NOMO-1 (cell line): ENCODE measurements around the gene CACNA2D3.

Experiments used
- DNase-seq, 2 experiments: peaks; one replicate each; lab custom pipeline; 2025; ENCODE audit not compliant: unreplicated experiment in 2 of 2; lab: John Stamatoyannopoulos, UW

Gene CACNA2D3

DNA sequence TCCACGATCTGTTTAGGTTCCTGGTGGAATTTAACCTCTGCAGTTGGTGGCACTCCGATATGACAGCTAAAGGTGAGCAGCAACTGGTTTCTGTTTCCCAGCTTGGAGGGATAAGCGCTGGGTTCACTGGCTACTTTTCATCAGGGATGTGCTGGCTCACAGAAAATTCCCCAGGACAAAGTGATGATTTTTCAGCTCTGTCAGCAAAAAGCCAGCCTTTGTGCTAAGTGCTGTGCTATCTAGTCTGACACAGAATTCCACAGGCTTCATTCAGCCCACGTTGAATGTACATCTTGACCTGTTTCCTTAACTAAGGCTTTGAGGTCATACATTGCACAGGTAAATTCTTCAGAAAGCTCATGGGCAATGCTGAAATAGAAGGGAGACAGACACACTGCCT is 887.0 kb downstream of the CACNA2D3 start:
- no peak for DNase-seq

DNA sequence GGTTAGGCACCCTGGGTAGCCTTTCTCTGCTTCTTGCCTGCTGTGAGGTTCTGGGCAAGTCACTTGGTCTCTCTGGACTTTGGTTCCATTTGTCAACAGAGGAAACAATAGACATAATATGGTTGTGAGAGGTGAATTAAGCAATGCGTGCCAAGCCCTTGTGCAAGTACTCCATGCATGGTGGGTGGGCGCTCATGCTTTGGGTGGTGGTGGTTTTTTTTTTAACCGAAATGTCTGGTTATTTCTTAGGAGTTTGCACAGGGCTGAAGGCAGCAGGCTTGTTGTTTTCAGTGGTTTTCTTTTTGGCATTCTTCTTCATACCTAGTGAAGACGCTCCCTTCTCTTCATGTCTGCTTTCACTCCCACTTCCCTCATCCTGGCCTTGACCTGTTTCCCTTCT is 889.7 kb downstream of the CACNA2D3 start:
- DNase-seq: no peak

DNA sequence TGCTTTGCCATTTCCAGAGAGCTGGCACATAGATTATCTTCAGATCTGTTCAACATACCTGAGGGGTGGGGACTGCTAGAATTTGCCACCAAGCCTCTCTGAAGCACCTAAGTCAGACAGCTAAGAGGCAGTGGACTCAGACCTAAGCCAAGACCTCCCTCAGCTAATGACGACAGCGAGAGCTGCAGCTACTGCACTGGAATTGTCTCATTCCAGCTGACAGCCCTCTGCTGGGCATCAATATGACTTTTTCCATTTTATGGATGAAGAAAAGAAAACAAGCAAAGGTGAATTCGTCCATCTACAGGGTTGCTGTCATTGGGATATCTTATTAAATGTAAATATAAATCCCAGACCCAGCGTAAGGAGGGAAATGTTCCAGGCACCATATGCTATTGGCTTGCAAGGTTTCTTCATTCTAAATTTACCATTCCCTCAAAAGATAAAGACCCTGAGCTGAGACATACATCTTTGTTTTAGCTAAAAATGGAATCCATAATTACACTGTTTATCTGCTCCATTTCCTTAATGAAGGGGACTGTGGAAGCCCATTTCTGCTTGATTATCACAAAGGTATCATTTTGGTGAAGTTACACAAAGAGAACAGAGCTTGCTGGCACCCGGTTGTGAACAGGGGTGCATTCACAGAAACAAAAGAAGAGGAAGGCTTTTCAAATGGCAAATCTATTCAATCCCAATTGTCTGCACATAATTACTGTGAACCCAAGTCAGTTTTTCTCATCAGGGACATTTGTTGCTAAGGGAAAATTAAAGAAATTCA is 891.0 kb downstream of the CACNA2D3 start:
- no peak for DNase-seq

DNA sequence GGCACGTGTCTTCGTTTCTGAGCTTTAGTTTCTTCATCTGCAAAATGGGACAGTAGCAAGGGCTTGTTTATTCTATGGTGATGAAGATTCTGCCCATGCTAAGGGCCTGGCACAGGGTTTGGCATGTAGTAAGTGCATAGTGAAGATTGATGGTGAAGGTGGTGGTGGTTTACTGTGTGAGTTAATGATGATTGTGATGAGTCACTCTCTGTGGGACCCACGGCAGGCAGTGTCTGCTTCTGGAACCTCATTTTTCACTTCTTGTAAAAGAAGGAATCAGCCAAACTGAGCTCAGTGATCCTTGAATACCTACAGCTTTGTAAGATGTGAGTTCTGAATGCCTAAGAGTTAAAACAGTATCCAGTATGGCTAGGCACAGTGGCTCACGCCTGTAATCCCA is 891.7 kb downstream of the CACNA2D3 start:
- DNase-seq: no peak

DNA sequence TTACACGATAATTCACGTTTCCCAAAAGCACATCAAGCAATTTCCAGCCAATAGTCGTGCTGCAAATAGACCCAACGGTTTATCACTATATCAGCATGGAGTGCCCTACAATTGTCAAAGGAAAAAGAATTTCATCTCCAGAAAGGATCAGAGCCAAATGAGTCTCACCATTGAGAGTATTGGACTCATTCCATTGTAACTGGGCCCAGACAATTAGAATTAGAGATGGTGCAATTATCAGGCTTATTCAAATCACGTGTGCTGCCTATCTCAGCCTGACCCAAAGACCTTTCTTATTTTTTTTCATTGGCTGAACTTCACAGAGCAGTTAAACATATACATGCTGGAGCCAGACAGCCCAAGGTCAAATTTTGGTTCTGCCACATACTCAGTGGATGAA is 892.6 kb downstream of the CACNA2D3 start:
- no peak for DNase-seq

DNA sequence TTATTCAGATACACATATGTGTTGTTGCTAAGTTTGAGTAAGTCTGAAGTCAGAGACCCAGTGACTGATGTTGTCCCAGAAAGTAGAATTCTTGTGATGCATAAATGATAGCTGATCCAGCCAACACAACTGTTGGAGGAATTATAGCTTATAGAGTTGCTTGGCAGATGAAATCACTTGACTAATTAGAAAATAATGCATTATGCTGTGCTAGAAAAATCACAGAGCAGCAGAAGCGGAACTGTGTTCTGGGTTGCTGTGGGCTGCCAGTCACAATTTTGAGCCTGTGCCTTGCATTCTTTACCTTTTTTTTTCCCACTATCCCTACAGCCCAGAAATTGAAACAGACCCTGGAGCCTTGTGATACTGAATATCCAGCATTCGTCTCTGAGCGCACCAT is 895.5 kb downstream of the CACNA2D3 start:
- DNase-seq: no peak

DNA sequence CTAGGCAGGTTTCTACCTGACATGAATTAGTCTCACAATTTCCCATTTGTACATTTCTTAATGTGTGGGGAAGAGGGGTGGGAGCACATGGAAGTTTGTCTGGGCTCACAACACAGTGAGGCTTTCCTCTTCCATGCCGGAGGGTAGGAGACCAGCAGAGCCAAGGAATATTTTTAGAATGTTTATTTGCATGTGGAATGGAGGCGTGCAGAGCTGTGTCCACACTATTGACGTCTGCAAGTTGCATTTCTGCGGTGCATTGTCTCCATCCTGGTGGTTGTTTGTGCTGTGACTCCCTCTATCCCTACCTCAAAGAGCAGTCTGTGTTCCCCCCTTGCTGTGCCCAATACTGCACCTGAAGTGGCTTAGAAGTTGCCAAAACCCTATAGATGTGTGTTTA is 908.6 kb downstream of the CACNA2D3 start:
- no peak for DNase-seq

DNA sequence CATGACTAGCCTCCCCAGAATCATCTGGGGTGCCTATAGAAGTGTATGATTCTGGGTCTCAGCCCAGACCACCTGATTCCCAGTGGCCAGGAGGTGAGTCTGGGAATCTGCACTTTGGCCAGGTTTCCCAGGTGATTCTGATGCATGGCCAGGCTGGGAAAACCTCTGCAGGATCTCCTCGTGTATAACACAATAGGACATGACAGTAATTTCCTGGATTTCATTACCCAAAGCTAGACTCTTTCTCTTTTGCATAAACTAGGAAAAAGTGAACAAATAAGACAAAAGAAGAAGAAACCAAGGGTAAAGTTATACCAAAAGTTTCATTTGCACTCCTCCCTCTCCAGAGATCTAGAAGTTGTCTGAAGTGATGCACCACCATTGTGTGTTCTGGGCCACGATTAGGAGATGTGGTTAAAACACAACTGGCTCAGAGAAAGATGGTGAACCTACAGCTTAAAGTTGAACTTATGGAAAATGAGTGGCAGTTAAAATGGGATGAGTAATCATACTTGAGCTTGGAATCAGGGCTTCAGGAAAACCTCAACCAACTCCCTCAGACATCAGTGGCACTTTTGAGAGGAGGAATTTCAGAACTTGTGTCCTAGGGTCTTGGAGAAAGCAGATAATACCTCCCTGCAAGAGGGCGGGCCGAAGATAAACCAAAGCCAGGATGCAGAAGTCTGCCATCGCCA is 914.7 kb downstream of the CACNA2D3 start:
- DNase-seq: no peak

DNA sequence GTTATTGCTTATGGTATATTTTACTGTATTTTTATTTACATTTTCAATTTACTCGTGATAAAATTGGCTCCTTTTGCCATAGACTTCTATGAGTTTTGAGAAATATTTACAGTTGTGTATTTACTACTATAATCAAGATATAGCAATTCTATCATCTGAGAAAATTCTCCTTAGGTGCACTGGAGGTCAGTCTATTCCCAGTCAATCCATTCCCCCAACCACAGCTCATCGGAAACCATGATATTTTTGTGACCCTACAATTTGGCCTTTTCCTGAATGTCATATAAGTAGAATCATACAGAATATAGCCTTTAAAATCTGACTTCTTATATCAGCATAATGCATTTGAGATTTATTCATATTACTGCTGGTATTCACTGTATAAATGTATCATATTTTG is 920.2 kb downstream of the CACNA2D3 start:
- no peak for DNase-seq

DNA sequence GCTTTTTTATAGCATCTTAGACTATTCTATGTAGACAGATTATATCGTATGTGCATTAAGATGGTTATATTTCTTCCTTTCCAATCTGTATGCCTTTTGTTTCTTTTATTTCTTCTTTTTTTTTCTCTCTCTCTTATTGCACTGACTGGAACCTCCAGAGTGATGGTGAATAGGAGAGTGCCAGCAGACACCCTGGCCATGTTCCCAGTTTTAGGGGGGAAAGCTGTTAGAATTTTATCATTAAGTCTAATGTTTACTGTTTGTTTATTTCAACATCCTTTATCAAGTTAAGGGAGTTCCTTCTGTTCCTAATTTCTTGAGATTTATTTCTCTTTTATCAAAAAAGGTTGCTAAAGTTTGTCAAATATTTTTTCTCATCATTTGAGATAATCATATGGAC is 922.1 kb downstream of the CACNA2D3 start:
- no peak for DNase-seq

DNA sequence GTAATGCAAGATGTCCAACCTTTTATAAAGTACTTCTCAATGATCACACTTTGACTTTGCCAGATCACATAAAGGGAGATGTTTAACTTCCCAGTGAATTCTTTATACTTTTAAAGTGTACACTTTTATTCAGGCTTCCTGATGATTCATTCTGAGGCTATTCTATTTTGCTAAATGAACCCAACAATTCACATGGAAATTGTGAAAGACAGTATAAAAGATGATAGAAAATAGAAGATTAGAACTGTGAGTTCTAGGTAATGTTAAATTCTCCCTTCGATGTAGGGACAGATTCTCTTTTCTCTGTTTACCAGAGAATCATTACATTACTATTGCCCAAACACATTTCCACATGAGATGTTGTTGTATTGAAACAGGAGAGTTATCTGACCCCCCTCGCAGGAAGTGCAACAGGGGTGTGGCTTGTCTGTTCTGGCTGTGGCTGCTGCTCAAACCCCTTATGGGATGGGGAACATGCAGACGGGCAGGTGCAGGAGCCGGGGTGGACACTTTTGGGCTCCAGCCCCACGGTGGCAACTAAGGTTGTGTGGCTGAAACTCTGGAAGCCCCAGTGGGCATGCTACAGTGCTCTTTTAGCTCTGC is 936.8 kb downstream of the CACNA2D3 start:
- DNase-seq: no peak

DNA sequence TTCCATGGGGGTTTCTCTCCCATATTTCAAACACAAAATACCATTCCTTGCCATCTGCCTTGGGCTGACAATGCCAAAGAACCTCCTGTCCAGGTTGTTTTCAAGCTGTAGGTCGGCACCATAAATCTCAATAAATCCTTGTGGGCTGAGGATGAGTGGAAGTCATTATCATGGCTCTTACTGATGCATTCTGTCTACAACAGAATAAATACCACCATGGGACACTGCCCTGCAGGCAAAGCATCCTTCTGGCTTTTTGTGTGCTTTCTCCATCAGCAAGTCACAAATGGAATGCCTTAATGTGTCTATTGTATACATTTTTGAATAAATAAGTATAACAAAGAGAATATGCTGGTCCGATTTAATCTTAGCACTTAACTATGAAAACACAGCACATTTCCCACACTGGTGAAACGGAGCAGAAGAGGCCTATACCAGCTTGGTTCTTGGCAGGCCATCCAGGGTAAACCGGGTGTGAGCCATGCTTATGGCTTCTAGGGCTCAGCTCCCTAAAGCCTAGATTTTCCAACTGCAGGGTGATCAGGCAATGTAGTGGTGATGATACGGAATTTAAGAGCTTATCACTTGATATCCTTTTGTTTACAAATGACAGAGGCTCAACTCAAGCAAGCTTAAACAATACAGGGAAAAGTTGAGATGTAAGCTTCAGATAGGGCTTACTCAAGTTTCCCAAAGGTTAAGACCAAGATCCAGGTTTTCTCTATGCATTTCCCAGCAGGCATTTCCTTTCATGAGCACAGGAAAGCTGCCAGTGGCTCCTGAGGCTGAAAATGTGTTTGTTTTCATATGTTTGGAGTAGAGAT is 938.8 kb downstream of the CACNA2D3 start:
- DNase-seq: no peak

DNA sequence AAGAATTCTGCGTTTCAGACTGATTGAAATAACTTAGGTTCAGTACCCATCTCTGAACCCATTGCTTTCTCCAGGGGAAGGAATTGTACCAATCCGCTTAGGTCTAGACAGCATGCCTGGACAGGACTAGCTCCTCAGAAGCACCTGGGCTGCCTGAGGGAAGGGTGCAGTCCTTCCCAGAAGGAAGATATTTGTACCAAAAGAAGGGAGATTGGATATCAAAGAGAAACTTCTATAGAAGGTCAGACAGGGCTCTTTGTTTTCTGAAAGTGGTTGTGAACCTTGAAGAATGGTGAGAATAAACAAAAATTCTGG is 939.3 kb downstream of the CACNA2D3 start:
- no peak for DNase-seq

DNA sequence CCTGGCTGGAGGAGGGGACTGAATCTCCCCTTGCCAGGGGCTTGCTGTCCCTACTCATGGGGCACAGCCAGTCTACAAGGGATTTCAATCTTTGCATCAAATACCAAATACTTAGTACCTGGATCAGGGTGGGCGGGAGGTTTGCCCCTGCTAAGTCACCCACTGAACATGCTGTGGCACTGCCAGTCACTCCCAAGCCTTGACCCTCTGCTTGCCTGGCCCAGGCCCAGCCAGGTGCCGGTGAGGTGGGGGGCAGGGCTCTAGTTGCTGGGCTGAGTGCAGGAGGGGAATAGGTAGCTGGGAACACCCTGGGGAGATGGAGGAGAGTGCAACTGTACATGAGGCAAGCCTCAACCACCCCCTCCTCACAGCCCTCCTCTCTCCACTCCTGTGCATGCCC is 941.8 kb downstream of the CACNA2D3 start:
- no peak for DNase-seq

DNA sequence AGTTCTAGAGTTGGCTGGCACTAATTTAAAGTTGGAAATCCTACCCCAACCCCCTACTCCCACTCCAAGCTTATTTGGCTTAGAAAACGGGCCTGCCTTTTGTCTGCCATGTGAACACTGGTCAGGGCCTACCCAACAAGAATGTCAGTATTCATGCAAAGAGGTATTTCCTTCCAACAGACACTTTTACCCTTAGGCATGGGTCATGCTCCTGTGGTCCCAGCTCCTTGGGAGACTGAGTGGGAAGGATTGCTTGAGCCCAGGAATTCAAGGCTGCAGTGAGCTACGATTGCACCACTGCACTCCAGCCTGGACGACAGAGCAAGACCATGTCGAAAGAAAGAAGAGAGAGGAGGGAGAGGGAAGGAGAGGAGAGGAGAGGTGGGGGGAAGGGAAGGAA is 943.0 kb downstream of the CACNA2D3 start:
- no peak for DNase-seq

DNA sequence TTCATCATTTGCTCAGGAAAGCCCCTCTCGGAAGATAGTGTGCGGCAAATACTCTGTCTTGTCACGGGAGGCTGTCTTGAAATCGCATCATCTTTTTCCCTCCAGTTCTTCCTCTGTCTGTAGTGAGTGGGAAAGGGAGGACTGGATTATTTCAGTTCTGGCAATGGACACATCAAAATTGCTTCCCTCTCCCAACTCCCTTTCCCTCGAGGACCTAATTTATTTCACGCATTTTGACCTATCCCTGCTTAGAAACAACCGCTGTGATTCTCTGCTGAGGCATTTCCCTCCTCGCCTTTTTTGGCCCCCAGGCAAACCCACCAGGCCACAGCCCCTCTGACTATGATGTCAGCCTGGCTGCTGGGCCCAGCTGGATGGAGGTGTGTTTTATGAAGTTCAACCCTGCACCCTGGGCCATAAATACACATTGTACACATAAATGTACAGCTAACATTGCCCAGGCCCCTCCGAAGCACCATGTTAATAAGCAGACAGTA is 944.2 kb downstream of the CACNA2D3 start:
- DNase-seq: no peak

DNA sequence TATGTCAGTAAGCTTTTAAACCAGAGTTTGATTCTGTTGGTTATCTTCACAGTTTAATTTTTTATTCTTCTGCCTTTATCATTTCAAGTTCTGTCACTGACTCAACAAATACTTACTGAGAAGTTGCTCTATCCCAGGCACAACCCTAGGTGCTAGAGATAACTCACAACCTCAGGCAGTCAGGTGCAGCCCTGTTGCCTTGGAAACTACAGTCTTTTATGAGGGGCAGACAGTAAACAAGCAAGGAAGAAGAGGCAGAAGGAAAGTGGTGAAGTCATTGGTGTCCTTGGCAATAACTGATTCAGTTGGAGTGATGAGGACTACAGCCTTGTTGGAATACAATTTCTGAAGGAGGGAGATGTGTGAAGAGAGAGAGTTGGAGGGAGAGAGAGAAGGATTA is 947.6 kb downstream of the CACNA2D3 start:
- DNase-seq: no peak

DNA sequence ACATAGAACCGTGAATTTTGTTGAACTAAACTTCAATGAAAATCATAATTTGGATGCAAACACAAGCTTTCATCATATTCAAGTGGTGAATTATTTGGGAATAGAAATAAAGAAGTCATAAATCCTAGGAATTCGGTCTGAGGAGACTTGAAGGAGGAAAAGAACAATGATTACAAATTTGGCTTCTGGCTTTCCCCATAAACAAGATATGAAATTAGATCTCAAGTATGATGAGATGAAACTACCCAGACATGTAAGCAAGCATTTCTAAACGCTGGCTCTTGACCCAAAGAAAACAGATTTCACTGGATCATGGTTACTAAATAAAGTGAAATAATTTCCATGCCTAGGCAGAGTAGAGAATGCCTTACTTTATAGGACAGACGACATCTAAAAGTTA is 952.4 kb downstream of the CACNA2D3 start:
- no peak for DNase-seq

DNA sequence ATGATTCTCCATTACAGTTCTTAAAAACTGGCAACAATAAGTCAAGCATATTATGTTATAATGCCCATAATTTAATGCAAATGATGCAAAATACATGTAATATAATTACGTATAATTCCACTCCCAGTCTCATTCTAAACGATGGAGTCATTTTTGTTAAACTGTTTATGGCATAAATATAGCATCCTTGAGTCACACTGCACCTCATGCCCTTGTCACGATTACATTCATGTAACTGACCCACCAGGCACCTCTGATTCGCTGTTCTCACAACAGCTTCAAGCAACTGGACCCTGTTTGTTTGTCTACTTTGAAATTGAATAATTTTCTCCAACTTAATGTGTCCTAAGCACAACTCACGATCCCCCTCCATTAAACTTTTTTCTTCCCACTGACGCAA is 953.5 kb downstream of the CACNA2D3 start:
- no peak for DNase-seq

DNA sequence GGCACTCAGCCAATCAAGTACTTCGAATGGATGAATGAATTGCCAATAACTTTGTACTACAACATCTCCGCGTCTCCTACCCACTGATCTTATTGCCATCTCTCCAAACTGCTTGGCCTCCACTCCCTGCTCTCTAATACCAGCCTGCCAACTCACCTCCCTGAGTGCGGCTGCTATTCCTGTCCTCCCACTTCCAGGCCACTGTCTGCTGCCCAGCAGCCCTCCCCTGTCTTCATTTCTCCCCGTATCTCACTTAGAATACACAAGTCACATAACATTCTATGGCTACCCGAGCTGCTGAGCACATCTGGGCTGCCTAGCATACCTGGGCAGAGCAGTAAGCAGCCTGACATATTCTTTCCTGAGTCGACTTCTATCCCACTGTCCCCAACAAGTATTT is 955.4 kb downstream of the CACNA2D3 start:
- DNase-seq: no peak

DNA sequence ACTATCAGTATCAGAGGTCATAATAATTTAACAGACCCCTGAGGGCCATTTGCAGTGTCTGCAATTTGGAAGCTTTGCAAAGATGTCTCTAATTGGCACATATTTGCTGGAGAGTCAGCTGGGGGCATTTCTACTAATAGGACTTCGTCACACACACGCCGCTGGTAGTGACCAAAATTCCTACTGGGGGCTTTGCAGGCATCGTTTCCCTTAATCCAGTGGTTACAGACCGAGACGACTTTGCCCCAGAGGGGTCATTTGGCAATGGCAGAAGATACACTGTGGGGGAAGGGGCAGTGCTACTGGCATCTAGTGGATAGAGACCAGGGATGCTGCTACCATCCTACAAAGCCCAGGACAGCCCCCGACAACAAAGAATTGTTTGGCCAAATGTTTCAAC is 956.5 kb downstream of the CACNA2D3 start:
- DNase-seq: no peak
